GM19025 (cell line): Measurements from ENCODE around the gene ALG14.
"Not testable (repeated sequence)": the region's sequence is repeated elsewhere in the genome, so short reads cannot be mapped to it uniquely, and the experiment has no call there.

ENCODE experiments used
- ATAC-seq: cut with Tn5 transposase; IDR thresholded peaks from one replicate; pipeline ENCODE4 v1.9.1; 2021; ENCODE audit warnings: mild to moderate bottlenecking, low read depth, moderate library complexity; ENCODE audit not compliant: unreplicated experiment

Gene ALG14

DNA sequence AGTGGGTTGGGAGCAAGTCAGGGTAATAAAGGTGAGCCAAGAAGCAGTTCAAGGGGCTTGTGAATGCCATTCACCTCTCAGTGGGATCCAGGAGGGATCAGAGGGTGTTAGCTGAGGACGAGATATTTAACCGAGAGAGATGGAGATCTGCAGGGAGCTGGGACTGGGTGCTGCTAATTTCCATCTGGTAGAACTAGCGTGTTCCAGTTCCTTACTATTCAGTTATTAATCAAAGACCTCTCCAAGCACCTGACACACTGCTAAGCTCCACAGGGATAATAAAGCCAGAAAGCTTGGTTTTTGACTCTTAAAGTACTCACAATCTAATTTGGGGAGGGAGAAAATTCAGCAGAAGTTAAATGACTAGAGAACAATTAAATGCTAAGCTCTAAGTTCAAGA is 57.7 kb downstream of the ALG14 start:
- no peak for ATAC-seq

DNA sequence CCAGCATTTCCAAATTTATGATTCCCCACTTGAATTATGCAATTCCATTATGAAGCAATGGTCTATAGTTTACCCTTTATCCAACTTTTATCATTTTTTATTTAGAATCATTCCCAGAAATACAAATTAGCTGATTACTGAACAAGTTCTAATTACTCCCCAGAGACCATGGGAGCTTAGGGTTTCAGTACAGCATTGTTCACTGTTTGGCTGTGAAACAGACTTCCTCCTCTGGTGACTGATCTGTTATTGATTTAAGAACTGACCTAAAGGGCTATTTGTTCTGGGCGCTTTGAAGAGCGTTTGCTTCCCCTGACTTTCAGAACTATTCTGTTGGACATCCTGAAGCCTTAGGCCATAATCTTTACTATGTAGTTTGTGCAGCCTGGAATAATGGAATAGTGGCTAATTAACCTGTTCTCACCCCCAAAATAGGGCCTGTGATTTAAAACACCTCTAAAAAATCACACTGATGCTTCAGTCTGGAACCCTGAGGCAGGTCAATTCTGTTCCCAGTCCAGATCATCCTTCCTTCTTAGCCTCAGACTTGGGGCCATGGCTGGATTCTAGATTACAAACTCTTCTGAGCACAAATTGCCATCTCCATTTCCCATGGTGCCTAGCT is 58.7 kb downstream of the ALG14 start:
- ATAC-seq, result no peak

DNA sequence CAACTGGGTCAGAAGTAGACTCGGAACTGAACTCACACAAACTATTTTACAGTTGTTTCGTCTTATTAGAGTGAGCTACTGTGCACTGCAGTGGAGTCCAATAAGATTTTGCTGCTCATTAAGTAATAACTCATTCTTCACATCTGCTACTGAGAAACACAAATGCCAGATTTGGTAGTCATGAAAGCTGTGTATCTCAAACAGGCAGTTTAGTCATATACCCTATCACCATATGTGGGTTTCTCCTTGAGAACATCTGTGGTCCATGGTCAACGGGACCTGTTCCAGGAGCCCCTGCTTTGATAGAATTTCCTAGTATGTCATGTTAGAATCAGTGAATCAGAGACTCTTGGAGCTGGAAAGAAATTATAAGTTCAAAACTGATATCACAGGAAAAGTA is 60.4 kb downstream of the ALG14 start:
- ATAC-seq, result no peak

GRCh38 chr1:95010158-95010557 is 62.6 kb downstream of the ALG14 start:
- ATAC-seq, result no peak

- no peak for ATAC-seq
These were observed 65.1 kb downstream of the ALG14 start for GRCh38 chr1:95007687-95008086.

DNA sequence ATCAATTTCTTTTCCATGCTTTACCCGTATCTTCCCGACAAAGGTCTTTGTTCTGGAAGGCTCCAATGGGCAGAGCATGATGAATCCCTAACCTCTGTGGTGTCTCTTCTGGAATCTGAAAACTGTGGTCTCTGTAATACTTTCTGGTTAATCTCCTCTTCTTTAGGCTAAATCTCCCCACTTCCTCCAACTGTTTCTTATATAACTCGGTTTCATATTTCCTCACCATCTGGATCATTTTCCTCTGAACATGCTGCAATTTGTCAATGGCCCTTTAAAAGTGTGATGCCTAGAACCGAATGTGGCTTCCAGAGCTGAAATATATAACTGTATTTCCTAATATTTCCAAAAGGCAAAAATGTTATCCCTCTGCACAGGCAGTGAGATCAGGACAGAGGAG is 66.1 kb downstream of the ALG14 start:
- no peak for ATAC-seq

DNA sequence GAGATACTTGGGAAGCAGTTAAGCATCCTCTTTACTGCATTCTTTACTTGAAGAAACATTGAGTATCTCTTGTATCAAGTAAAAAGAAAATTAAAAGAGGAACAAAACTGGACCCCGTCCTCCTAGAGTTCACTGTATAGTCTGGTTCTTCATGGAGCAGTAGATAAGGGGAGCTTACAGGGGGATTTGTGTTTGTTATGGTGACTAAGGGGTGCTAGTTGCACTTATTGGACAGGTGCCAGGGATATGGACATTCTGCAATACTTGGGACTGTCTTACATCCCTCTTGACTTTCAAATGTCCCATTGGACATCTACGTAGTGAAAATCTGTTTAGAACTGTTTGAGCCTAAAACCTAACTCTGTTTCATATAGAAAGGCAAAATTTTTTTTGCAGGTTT is 67.2 kb downstream of the ALG14 start:
- no peak for ATAC-seq

DNA sequence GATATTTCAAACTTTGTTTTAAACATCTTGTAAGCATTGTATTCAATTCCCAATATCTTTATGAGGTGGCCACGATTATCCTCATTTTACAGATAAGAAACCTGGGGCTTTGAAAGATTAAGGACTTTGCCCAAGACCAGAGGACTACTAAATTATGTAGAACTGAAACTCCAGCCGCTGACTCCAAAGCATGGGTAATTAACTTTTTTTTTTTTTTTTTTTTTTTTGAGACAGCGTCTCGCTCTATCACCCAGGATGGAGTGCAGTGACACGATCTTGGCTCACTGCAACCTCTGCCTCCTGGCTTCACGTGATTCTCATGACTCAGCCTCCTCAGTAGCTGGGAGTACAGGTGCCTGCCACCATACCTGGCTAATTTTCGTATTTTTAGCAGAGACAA is 68.7 kb downstream of the ALG14 start:
- ATAC-seq, result no peak

- no peak for ATAC-seq
These were observed 69.4 kb downstream of the ALG14 start for GRCh38 chr1:95003433-95003738.

- no peak for ATAC-seq
These were observed 70.0 kb downstream of the ALG14 start for GRCh38 chr1:95002540-95003432.

- no peak for ATAC-seq
These were observed 70.6 kb downstream of the ALG14 start for GRCh38 chr1:95002164-95002539.

DNA sequence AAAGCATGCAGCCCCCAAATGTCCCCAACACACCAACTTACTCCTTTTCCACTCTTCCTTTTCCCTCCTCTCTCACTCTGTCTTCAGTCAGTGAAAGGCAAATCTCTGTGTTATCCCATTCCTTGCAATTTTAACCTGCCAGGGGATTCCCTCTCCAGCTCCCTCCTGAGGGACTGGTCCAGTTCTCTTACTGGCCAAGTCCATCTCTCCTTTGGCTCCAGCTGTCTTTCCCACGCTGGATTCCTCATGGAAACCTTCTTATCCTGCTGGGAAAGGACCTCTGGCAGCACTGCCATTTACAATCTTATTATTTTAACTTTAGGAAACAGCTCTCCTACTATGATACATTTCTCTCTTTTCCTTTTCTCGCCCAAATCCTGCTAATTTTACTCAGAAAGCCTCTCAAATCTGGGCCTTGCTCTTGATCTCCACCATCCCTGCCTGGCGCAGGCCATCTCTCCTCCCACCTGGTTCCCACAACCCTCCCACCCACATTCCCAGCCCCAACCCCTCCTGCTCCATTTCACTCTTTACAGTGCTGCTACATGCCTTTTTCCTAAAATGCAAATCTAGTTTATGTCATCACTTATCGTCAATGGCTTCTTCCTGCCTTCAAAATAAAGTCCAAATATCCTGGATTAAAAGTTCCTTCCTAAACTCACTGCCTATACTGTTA is 73.2 kb downstream of the ALG14 start:
- no peak for ATAC-seq

- no peak for ATAC-seq
These were observed 74.0 kb downstream of the ALG14 start for GRCh38 chr1:94998748-94999147.

GRCh38 chr1:94998114-94998513 is 74.6 kb downstream of the ALG14 start:
- no peak for ATAC-seq

- not testable (repeated sequence) for ATAC-seq
These were observed 77.2 kb downstream of the ALG14 start for GRCh38 chr1:94995536-94995935.

DNA sequence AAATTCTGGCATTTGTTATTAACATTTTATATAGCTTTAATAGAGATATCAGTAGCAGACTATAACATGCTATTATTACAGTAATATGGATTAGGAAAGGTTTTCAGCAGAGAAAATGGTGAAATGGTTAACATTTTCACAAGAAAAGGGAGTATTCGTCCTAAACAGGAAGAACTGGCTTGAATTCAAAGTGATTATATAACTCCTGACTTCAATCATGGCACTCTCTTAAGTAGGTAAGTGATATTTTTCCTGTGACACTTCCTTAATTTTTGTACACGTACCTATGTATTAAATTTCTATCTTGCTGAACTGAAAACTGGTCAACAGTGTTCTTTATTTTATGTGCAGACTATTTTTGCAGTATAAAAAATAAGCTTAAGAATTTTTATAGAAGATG is 77.9 kb downstream of the ALG14 start:
- ATAC-seq, result no peak

DNA sequence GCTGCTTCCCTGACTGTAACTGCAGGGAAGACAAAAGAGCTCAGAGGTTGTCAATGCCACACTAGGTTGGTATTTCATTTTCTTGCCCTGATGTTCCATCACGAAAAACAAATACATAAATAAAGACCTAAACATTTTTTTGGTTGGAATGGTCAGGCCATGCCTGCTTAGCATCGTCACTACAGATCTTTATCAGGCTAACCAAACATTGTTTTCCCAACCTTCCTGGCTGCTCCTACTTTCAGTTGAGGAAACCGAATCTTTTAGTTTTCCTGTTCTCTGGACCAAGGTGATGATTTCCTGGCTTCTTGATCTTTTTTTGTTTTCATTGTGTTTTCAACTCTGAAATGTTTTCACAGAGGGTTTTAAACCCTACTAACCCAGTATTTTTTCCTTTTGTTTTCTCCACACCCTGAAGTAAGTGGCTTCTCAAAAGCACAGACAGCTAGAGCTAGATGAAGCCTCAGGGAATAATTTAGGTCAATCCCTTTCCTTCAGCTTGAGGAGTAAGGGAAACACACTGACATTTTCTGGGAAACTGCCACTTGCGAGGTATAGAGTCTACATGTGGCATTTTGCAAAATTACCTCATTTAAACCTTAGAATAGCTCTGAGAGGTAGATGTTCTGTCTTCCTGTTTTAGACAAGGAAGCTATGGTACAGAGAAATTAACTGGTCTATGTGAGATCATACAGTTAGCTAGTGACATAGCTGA is 78.7 kb downstream of the ALG14 start:
- no peak for ATAC-seq

- ATAC-seq, result no peak
These were observed 79.7 kb downstream of the ALG14 start for GRCh38 chr1:94992863-94993563.

DNA sequence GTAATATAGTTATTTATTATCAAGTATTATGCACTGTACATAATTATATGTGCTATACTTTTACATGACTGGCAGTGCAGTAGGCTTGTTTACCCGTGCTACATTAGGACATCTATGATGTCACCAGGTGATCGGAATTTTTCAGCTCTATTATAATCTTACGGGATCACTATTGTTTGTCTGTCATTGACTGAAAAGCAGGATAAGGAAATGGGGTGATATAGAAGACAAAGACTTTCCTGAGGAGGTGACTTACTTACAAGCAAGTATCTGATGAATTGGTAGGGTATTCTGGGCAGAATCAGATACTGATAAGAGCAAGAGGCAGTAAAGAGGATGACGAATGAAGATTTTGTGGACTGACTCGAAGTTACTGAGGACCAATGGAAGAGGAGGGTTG is 80.6 kb downstream of the ALG14 start:
- no peak for ATAC-seq

- ATAC-seq, result no peak
These were observed 82.8 kb downstream of the ALG14 start for GRCh38 chr1:94989911-94990473.
